ENCODE data around the gene LMX1A.

DNA sequence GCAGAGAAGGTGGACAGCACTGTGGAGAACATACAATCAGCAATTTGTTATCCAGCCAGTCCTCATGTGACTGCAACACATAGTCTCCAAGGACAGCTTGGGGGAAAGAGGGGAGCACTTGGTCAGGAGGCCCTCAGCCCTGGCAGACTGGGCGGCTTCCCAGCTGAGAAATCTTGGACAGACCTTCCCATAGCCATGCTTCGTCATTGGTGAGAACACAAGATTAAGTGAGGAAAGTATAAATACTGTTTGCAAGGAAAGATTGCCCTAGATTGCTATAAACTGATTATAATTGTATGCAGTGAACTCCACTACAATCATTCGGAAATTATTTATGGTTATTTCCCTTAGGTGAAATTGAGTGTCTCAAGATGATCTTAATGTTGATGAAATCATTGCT, 131.5 kb downstream of the LMX1A start:
- no peak for TF ChIP-seq CTCF (IDR thresholded peaks at IDR 0.05)
- TF ChIP-seq USF2 (IDR thresholded peaks at IDR 0.05): no peak
- TF ChIP-seq POLR2A (IDR thresholded peaks at IDR 0.05; ENCODE audit: low read length): no peak
- TF ChIP-seq PHF8 (IDR thresholded peaks at IDR 0.05; ENCODE audit: borderline replicate concordance, low read depth): no peak
- no peak for TF ChIP-seq SMC3 (IDR thresholded peaks at IDR 0.05)
- TF ChIP-seq, protein P1, sequence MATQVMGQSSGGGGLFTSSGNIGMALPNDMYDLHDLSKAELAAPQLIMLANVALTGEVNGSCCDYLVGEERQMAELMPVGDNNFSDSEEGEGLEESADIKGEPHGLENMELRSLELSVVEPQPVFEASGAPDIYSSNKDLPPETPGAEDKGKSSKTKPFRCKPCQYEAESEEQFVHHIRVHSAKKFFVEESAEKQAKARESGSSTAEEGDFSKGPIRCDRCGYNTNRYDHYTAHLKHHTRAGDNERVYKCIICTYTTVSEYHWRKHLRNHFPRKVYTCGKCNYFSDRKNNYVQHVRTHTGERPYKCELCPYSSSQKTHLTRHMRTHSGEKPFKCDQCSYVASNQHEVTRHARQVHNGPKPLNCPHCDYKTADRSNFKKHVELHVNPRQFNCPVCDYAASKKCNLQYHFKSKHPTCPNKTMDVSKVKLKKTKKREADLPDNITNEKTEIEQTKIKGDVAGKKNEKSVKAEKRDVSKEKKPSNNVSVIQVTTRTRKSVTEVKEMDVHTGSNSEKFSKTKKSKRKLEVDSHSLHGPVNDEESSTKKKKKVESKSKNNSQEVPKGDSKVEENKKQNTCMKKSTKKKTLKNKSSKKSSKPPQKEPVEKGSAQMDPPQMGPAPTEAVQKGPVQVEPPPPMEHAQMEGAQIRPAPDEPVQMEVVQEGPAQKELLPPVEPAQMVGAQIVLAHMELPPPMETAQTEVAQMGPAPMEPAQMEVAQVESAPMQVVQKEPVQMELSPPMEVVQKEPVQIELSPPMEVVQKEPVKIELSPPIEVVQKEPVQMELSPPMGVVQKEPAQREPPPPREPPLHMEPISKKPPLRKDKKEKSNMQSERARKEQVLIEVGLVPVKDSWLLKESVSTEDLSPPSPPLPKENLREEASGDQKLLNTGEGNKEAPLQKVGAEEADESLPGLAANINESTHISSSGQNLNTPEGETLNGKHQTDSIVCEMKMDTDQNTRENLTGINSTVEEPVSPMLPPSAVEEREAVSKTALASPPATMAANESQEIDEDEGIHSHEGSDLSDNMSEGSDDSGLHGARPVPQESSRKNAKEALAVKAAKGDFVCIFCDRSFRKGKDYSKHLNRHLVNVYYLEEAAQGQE (IDR thresholded peaks at IDR 0.05): no peak

Measured in A549 (cell line).